ENCODE data around the gene RAB36. TPM values are rescaled to one million over a fixed set of nuclear protein-coding genes. Genes with fewer than 3 reads are reported as not detected.
A peak's percentile ranks its signal among the peaks of the same experiment; 100 is the strongest.

Gene RAB36
- total RNA-seq, 2 experiments from 2014 or later = 0.77 to 0.87 TPM

DNA sequence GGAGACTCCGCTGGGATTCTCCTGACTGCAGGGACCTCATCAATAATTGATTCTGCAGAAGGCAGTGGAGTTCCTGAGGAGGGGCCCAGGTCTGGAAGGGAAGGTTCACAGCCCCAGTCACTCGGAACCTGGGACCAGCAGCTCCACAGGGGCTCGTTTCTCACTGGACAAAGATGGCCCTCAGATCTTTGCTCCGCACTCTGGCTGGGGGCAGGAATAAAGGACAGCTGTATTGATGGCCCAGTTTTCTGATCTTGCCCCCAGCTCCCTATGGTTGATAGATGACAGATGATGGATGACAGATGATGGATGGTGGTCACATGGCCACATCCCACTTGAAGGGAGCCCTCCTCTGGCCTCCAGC is 23.7 kb downstream of the RAB36 start:
- TF ChIP-seq CTCF (IDR thresholded peaks at IDR 0.05) = no peak
- POLR2A ChIA-PET = no interaction called here
- no peaks in the 10 kb centered on the region for H3K36me3 Mint-ChIP-seq (ENCODE audit: low read depth)
- ATAC-seq (ENCODE audit: poor library complexity) (no peak), DNase-seq (no peak)
- H3K9me3 Mint-ChIP-seq = no peaks in the 10 kb centered on the region
- H3K36me3 ChIP-seq (ENCODE audit: insufficient read depth, low read length) = no peaks in the 10 kb centered on the region
- no peaks in the 10 kb centered on the region for H3K27me3 Mint-ChIP-seq
- H3K4me1 Mint-ChIP-seq (ENCODE audit: low read depth) = peaks cover 4% of the 10 kb centered on the region
- intact Hi-C loops (cut with DNase I, micrococcal nuclease) = no loop called here
- peaks cover 2% of the 10 kb centered on the region for H3K4me1 ChIP-seq (ENCODE audit: insufficient read depth, low read length)
- H3K9me3 ChIP-seq (ENCODE audit: control insufficient read depth in 1 of 2, insufficient read depth in 1 of 2, low read length in 2 of 2) = peaks cover 0 to 7% of the 10 kb centered on the region in 2 experiments
- H3K27ac Mint-ChIP-seq = no peak overlapping the region
- CTCF ChIA-PET = no interaction called here
- no peak overlapping the region for H3K4me3 ChIP-seq (ENCODE audit: low read length)
- no peaks in the 10 kb centered on the region for H3K27me3 ChIP-seq (ENCODE audit: control insufficient read depth in 1 of 2, insufficient read depth in 2 of 2, low read length in 2 of 2)
- no peak overlapping the region for H3K4me3 Mint-ChIP-seq
- H3K27ac ChIP-seq (ENCODE audit: low read depth in 1 of 2, low read length in 2 of 2) = no peak overlapping the region

- Histone ChIP-seq H3K27me3 (ENCODE audit: control insufficient read depth in 1 of 2, insufficient read depth in 2 of 2, low read length in 2 of 2) (no peaks in the 10 kb centered on the region), H3K4me3 (ENCODE audit: low read length) (no peak overlapping the region), H3K36me3 (ENCODE audit: insufficient read depth, low read length) (no peaks in the 10 kb centered on the region), H3K27ac (ENCODE audit: low read depth in 1 of 2, low read length in 2 of 2) (no peak overlapping the region), H3K4me1 (ENCODE audit: insufficient read depth, low read length) (peaks cover 53% of the 10 kb centered on the region), H3K9me3 (ENCODE audit: control insufficient read depth in 1 of 2, insufficient read depth in 1 of 2, low read length in 2 of 2) (peaks cover 0 to 12% of the 10 kb centered on the region in 2 experiments)
- Mint-ChIP-seq H3K9me3 (no peaks in the 10 kb centered on the region), H3K36me3 (ENCODE audit: low read depth) (no peaks in the 10 kb centered on the region), H3K27me3 (no peaks in the 10 kb centered on the region), H3K4me3 (no peak overlapping the region), H3K27ac (no peak overlapping the region), H3K4me1 (ENCODE audit: low read depth) (peaks cover 23% of the 10 kb centered on the region)
- no peak for TF ChIP-seq CTCF (IDR thresholded peaks at IDR 0.05)
- intact Hi-C loops (cut with DNase I, micrococcal nuclease) = no loop called here
- POLR2A ChIA-PET = no interaction called here
- ATAC-seq (ENCODE audit: poor library complexity) (no peak), DNase-seq (peak in 2 of 14 experiments; percentile 20 to 42)
- CTCF ChIA-PET = interaction anchor here (1.0 to 3.3 kb wide), 3 partner anchors 106 to 114 kb away, joined by 3 to 48 read pairs (median 22); no protein-coding TSS in a partner anchor
These were observed 30.8 kb downstream of the RAB36 start for GRCh38 chr22:23175817-23176644.

- ChIA-PET POLR2A (no interaction called here), CTCF (interaction anchor here (1.0 to 3.2 kb wide), 3 partner anchors 32 to 114 kb away, joined by 3 to 48 read pairs (median 3); no protein-coding TSS in a partner anchor)
- ATAC-seq (ENCODE audit: poor library complexity) = no peak
- no peak overlapping the region for H3K4me3 Mint-ChIP-seq
- Histone ChIP-seq H3K9me3 (ENCODE audit: control insufficient read depth in 1 of 2, insufficient read depth in 1 of 2, low read length in 2 of 2) (peaks cover 0 to 12% of the 10 kb centered on the region in 2 experiments), H3K27ac (ENCODE audit: low read depth in 1 of 2, low read length in 2 of 2) (no peak overlapping the region), H3K36me3 (ENCODE audit: insufficient read depth, low read length) (no peaks in the 10 kb centered on the region), H3K4me1 (ENCODE audit: insufficient read depth, low read length) (peaks cover 58% of the 10 kb centered on the region), H3K27me3 (ENCODE audit: control insufficient read depth in 1 of 2, insufficient read depth in 2 of 2, low read length in 2 of 2) (no peaks in the 10 kb centered on the region), H3K4me3 (ENCODE audit: low read length) (no peak overlapping the region)
- H3K4me1 Mint-ChIP-seq (ENCODE audit: low read depth) = peaks cover 23% of the 10 kb centered on the region
- H3K36me3 Mint-ChIP-seq (ENCODE audit: low read depth) = no peaks in the 10 kb centered on the region
- H3K27me3 Mint-ChIP-seq = no peaks in the 10 kb centered on the region
- H3K27ac Mint-ChIP-seq = no peak overlapping the region
- TF ChIP-seq CTCF (IDR thresholded peaks at IDR 0.05) = no peak
- H3K9me3 Mint-ChIP-seq = no peaks in the 10 kb centered on the region
- intact Hi-C loops (cut with DNase I, micrococcal nuclease) = no loop called here
- peak in 1 of 14 experiments; percentile 20 for DNase-seq
These were observed 31.4 kb downstream of the RAB36 start for GRCh38 chr22:23176645-23177027.

Data from CD4-positive, alpha-beta T cell (primary cell).